K562 (cell line): Measurements from ENCODE around the gene NAA38. TPM values are rescaled to one million over a fixed set of nuclear protein-coding genes. Genes with fewer than 3 reads are reported as not detected.

Source experiments
- ELF1 ChIP-seq: fragments of 200-800 bp; sonication (Bioruptor generic); IDR thresholded peaks from 2 replicates; pipeline ENCODE4 v1.6.1; 2016; ENCODE audit warnings: missing genetic modification characterization, missing compliant biosample characterization
- MYNN ChIP-seq, 2 experiments: sonication (generic); formaldehyde crosslinking in 1 of 2; IDR thresholded peaks; 2 replicates each; pipeline versions ENCODE4 v1.5.0 to v1.6.1; 2016 to 2020; ENCODE audit warnings: antibody characterized with exemption in 1 of 2, missing genetic modification reagents in 1 of 2
- SAFB ChIP-seq: fragments of 200-400 bp; formaldehyde crosslinking; IDR thresholded peaks from 2 replicates; pipeline ENCODE4 v1.6.1; 2017; ENCODE audit warnings: low read depth, low read length, borderline replicate concordance
- SREBF2 ChIP-seq: sonication (generic); formaldehyde crosslinking; IDR thresholded peaks from 2 replicates; pipeline ENCODE4 v1.4.0; 2020; ENCODE audit warnings: mild to moderate bottlenecking, missing genetic modification reagents
- STAT5B ChIP-seq: fragments of 250-450 bp; sonication (Bioruptor Pico); IDR thresholded peaks from 2 replicates; pipeline ENCODE4 v1.8.0; 2021; ENCODE audit warnings: mild to moderate bottlenecking, inconsistent platforms
- TEAD1 ChIP-seq, 2 experiments: fragments of 450-650 bp in 1 of 2; sonication (generic) in 1 of 2; formaldehyde crosslinking; IDR thresholded peaks; 2 replicates each; pipeline versions ENCODE4 v1.4.0 to v1.8.0; 2020 to 2022; ENCODE audit warnings: mild to moderate bottlenecking in 2 of 2, missing genetic modification reagents in 1 of 2
- THRAP3 ChIP-seq: fragments of 450-650 bp; IDR thresholded peaks from 2 replicates; pipeline ENCODE4 v1.6.1; 2016; ENCODE audit warnings: mild to moderate bottlenecking, inconsistent platforms, borderline replicate concordance
- ZBTB2 ChIP-seq: fragments of 450-650 bp; IDR thresholded peaks from 2 replicates; pipeline ENCODE4 v1.6.1; 2016; ENCODE audit warnings: antibody characterized with exemption
- polyA plus RNA-seq, 8 experiments: library from polyadenylated mRNA; depleted of rRNA in 4 of 8; stranded (reverse) in 5 of 8; unstranded in 3 of 8; fragments of >200 nt; fragmentation: Nextera tagmentation in 2 of 8; fragmentation: Illumina TruSeq in 1 of 8; extraction: Ambion mirVana in 2 of 8; extraction: Trizol in 1 of 8; gene quantifications; 2 replicates each; pipeline versions ENCODE4 v1.2.1 to v1.2.3, GENCODE V29; 2011 to 2014; ENCODE audit warnings: inconsistent platforms in 1 of 8, missing spikeins in 1 of 8
- total RNA-seq, 7 experiments: library from RNA; depleted of rRNA in 6 of 7; stranded (reverse); fragments of >200 nt in 6 of 7; fragmentation: Illumina TruSeq in 2 of 7; extraction: Trizol in 2 of 7; gene quantifications; 2 replicates each; pipeline versions ENCODE4 v1.2.1 to v1.2.3, GENCODE V29; 2011 to 2021; ENCODE audit warnings: low replicate concordance in 1 of 7
- TF ChIP-seq, protein P1 (sequence below): fragments of 250-450 bp; sonication (Bioruptor Pico); IDR thresholded peaks from 2 replicates; pipeline ENCODE4 v1.4.0; 2020

The NAA38 gene
- total and polyA plus RNA-seq, 9 of the 15 experiments (the other 6 are each of a cell fraction or from before 2014, with no cell fraction given): 16.4 to 99.8 (median 57.3) TPM

DNA sequence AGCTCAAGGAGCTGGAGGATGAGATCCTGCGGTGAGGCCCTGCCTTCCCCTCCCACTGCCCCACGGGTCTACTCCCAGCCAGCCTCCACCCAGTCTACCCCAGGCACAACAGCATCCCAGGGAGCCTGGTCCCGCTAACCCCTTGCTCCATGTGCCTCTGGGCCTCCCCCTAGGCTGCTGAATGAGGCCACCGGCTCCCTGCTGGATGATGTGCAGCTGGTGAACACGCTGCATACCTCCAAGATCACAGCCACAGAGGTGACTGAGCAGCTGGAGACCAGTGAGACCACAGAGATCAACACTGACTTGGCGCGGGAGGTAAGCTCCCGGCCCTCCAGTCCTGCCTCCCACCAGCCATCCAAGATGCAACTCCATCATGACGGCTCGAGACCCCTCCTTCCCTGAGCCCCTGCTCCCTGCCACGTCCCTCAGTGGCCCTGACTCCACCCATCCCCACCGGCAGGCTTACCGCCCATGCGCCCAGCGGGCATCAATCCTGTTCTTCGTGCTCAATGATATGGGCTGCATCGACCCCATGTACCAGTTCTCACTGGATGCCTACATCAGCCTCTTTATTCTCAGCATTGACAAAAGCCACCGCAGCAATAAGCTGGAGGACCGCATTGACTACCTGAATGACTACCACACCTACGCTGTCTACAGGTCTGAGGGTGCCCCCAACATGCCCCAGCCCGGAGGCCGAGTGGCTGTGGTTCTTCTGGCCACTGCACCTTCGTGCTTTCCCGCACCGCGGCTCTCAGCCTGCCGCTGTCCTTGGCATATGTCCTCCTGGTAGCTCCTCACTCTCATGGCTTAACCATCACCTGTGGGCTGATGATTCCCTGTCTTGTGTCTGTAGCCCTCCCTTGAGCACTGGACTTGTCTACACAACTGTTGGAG, 38.4 kb downstream of the NAA38 start (continued):
- no peak for TF ChIP-seq MYNN (IDR thresholded peaks at IDR 0.05)
- no peak for TF ChIP-seq MYNN (CRISPR knock-in tag; IDR thresholded peaks at IDR 0.05)
- TF ChIP-seq STAT5B (CRISPR knock-in tag): no peak
- no peak for TF ChIP-seq TEAD1 (CRISPR knock-in tag; IDR thresholded peaks at IDR 0.05)
- TF ChIP-seq SREBF2 (CRISPR knock-in tag): no peak
- TF ChIP-seq ELF1 (tag): no peak
- no peak for TF ChIP-seq SAFB
- no peak for TF ChIP-seq ZBTB2
- no peak for TF ChIP-seq THRAP3
- TF ChIP-seq, protein P1, sequence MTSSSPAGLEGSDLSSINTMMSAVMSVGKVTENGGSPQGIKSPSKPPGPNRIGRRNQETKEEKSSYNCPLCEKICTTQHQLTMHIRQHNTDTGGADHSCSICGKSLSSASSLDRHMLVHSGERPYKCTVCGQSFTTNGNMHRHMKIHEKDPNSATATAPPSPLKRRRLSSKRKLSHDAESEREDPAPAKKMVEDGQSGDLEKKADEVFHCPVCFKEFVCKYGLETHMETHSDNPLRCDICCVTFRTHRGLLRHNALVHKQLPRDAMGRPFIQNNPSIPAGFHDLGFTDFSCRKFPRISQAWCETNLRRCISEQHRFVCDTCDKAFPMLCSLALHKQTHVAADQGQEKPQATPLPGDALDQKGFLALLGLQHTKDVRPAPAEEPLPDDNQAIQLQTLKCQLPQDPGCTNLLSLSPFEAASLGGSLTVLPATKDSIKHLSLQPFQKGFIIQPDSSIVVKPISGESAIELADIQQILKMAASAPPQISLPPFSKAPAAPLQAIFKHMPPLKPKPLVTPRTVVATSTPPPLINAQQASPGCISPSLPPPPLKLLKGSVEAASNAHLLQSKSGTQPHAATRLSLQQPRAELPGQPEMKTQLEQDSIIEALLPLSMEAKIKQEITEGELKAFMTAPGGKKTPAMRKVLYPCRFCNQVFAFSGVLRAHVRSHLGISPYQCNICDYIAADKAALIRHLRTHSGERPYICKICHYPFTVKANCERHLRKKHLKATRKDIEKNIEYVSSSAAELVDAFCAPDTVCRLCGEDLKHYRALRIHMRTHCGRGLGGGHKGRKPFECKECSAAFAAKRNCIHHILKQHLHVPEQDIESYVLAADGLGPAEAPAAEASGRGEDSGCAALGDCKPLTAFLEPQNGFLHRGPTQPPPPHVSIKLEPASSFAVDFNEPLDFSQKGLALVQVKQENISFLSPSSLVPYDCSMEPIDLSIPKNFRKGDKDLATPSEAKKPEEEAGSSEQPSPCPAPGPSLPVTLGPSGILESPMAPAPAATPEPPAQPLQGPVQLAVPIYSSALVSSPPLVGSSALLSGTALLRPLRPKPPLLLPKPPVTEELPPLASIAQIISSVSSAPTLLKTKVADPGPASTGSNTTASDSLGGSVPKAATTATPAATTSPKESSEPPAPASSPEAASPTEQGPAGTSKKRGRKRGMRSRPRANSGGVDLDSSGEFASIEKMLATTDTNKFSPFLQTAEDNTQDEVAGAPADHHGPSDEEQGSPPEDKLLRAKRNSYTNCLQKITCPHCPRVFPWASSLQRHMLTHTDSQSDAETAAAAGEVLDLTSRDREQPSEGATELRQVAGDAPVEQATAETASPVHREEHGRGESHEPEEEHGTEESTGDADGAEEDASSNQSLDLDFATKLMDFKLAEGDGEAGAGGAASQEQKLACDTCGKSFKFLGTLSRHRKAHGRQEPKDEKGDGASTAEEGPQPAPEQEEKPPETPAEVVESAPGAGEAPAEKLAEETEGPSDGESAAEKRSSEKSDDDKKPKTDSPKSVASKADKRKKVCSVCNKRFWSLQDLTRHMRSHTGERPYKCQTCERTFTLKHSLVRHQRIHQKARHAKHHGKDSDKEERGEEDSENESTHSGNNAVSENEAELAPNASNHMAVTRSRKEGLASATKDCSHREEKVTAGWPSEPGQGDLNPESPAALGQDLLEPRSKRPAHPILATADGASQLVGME (CRISPR knock-in tag): no peak
